ENCODE data around the gene SCAMP1. TPM values are rescaled to one million over a fixed set of nuclear protein-coding genes. Genes with fewer than 3 reads are reported as not detected.

SCAMP1 gene
- total RNA-seq, 1 experiment from 2014 or later: 43.8 TPM

DNA sequence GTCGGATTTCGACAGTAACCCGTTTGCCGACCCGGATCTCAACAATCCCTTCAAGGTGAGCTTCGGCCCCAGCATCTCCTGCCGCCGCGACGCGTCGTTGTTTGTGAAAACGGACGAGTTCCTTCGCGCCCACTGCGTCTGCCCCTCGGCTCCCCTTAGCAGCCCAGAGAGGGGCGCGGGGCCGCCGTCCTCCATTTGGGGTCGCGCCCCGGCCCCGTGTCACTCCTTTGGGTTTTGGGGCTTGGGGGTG is 182 bp downstream of the SCAMP1 start (continued):
- TF ChIP-seq, protein P1, sequence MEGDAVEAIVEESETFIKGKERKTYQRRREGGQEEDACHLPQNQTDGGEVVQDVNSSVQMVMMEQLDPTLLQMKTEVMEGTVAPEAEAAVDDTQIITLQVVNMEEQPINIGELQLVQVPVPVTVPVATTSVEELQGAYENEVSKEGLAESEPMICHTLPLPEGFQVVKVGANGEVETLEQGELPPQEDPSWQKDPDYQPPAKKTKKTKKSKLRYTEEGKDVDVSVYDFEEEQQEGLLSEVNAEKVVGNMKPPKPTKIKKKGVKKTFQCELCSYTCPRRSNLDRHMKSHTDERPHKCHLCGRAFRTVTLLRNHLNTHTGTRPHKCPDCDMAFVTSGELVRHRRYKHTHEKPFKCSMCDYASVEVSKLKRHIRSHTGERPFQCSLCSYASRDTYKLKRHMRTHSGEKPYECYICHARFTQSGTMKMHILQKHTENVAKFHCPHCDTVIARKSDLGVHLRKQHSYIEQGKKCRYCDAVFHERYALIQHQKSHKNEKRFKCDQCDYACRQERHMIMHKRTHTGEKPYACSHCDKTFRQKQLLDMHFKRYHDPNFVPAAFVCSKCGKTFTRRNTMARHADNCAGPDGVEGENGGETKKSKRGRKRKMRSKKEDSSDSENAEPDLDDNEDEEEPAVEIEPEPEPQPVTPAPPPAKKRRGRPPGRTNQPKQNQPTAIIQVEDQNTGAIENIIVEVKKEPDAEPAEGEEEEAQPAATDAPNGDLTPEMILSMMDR (IDR thresholded peaks at IDR 0.05): no peak
- TF ChIP-seq E2F1 (CRISPR knock-in tag; IDR thresholded peaks at IDR 0.05): no peak
- no peak for TF ChIP-seq NR2C2 (CRISPR knock-in tag; IDR thresholded peaks at IDR 0.05)
- TF ChIP-seq, protein P2, sequence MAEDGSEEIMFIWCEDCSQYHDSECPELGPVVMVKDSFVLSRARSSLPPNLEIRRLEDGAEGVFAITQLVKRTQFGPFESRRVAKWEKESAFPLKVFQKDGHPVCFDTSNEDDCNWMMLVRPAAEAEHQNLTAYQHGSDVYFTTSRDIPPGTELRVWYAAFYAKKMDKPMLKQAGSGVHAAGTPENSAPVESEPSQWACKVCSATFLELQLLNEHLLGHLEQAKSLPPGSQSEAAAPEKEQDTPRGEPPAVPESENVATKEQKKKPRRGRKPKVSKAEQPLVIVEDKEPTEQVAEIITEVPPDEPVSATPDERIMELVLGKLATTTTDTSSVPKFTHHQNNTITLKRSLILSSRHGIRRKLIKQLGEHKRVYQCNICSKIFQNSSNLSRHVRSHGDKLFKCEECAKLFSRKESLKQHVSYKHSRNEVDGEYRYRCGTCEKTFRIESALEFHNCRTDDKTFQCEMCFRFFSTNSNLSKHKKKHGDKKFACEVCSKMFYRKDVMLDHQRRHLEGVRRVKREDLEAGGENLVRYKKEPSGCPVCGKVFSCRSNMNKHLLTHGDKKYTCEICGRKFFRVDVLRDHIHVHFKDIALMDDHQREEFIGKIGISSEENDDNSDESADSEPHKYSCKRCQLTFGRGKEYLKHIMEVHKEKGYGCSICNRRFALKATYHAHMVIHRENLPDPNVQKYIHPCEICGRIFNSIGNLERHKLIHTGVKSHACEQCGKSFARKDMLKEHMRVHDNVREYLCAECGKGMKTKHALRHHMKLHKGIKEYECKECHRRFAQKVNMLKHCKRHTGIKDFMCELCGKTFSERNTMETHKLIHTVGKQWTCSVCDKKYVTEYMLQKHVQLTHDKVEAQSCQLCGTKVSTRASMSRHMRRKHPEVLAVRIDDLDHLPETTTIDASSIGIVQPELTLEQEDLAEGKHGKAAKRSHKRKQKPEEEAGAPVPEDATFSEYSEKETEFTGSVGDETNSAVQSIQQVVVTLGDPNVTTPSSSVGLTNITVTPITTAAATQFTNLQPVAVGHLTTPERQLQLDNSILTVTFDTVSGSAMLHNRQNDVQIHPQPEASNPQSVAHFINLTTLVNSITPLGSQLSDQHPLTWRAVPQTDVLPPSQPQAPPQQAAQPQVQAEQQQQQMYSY (CRISPR knock-in tag; IDR thresholded peaks at IDR 0.05): no peak
- TF ChIP-seq ATF1 (CRISPR knock-in tag; IDR thresholded peaks at IDR 0.05): no peak
- no peak for TF ChIP-seq KAT7 (CRISPR knock-in tag; IDR thresholded peaks at IDR 0.05; ENCODE audit: borderline replicate concordance)

DNA sequence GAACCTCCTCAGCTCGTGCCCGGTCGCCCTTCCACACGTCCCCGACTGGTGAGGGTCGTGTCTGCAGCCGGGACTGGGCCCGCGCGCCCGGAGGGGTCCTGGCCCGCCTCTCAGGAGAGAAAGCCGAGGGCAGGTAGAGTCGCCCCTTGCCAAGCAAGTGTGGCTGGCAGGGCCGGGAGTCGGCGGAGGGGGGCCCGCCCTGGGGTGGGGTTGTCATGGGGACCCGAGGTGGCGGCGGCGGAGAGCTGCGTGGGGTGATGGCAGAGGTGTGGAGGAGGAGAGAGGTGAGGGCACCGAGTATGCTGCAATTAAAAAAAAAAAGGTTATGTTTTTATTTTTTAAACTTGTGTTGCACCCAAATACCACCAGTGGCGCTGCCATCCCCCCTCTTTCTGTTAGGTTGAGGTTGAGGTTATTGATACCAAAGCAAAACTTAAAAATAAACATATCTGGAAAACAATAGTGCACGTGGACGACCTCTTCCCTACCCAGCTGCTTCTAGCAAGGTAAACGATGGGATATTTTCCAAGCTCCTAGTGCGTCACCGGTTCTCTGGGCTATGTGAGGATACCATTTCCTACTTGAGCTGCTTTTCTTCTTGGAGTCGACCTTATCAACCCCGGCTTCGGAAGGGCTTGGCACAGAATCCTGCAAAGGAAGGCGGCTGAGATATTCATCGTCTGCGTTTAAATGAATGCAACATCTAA is 660 bp downstream of the SCAMP1 start:
- CTCF ChIA-PET: interaction anchor here (1.1 to 3.9 kb wide), 4 partner anchors 29 to 92 kb away, joined by 3 to 22 read pairs (median 10); partner anchors contain the start of gene AP3B1
- 0 out of 2 replicates have a peak, but pooled peaks cover 5% of the 10 kb centered on the region for H3K36me3 Mint-ChIP-seq
- TF ChIP-seq, protein P1 (IDR thresholded peaks at IDR 0.05): no peak
- TF ChIP-seq ZNF423 (CRISPR knock-in tag; IDR thresholded peaks at IDR 0.05): 0 out of 2 replicates have a peak, but pooled peaks have one; percentile 14

GRCh38 chr5:78361631-78361993 is 1.2 kb downstream of the SCAMP1 start:
- Mint-ChIP-seq H3K36me3 (peaks cover 7% of the 10 kb centered on the region; the same call in 1 of the 2 replicates), H3K4me1 (peaks cover 29% of the 10 kb centered on the region), H3K27me3 (ENCODE audit: low read depth) (no peaks in the 10 kb centered on the region), H3K4me3 (peak overlapping the region; percentile 85), H3K9me3 (0 out of 2 replicates have a peak, but pooled peaks cover 3% of the 10 kb centered on the region), H3K27ac (peak overlapping the region; percentile 47; the same call in 1 of the 2 replicates)
- CTCF ChIA-PET: interaction anchor here (1.1 to 3.9 kb wide), 3 partner anchors 41 to 93 kb away, joined by 3 to 22 read pairs (median 17); partner anchors contain the start of gene AP3B1
- POLR2A ChIA-PET: interaction anchor here (1.9 kb wide), 1 partner anchor 67 kb away, joined by 12 read pairs; the partner anchor contains the start of gene AP3B1
- TF ChIP-seq JUN (CRISPR knock-in tag; IDR thresholded peaks at IDR 0.05) (no peak), CREM (CRISPR knock-in tag; IDR thresholded peaks at IDR 0.05) (no peak), TCF7 (CRISPR knock-in tag; IDR thresholded peaks at IDR 0.05; ENCODE audit: low read depth) (no peak), ETV6 (CRISPR knock-in tag; IDR thresholded peaks at IDR 0.05) (no peak), SMAD4 (CRISPR knock-in tag; IDR thresholded peaks at IDR 0.05) (no peak), PRRX2 (CRISPR knock-in tag; IDR thresholded peaks at IDR 0.05) (no peak), E2F1 (CRISPR knock-in tag; IDR thresholded peaks at IDR 0.05) (no peak), HMGA2 (CRISPR knock-in tag; IDR thresholded peaks at IDR 0.05) (no peak), NR1H2 (CRISPR knock-in tag; IDR thresholded peaks at IDR 0.05) (no peak), USF1 (CRISPR knock-in tag; IDR thresholded peaks at IDR 0.05) (no peak)
- TF ChIP-seq, protein P3, sequence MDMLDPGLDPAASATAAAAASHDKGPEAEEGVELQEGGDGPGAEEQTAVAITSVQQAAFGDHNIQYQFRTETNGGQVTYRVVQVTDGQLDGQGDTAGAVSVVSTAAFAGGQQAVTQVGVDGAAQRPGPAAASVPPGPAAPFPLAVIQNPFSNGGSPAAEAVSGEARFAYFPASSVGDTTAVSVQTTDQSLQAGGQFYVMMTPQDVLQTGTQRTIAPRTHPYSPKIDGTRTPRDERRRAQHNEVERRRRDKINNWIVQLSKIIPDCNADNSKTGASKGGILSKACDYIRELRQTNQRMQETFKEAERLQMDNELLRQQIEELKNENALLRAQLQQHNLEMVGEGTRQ (CRISPR knock-in tag; IDR thresholded peaks at IDR 0.05): no peak
- TF ChIP-seq, protein P4, sequence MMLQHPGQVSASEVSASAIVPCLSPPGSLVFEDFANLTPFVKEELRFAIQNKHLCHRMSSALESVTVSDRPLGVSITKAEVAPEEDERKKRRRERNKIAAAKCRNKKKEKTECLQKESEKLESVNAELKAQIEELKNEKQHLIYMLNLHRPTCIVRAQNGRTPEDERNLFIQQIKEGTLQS (CRISPR knock-in tag; conservative IDR thresholded peaks at IDR 0.05): no peak
- DNase-seq (ENCODE audit: low spot score) (no peak), ATAC-seq (no peak)

More for the DNA sequence above, 660 bp downstream of the SCAMP1 start:
- peaks cover 29% of the 10 kb centered on the region for H3K4me1 Mint-ChIP-seq
- peak; percentile 11 for ATAC-seq
- no peaks in the 10 kb centered on the region for H3K9me3 Mint-ChIP-seq
- POLR2A ChIA-PET: interaction anchor here (1.1 to 1.9 kb wide), 3 partner anchors 11 to 144 kb away, joined by 3 to 12 read pairs (median 3); partner anchors contain the start of gene AP3B1
- no peaks in the 10 kb centered on the region for H3K27me3 Mint-ChIP-seq (ENCODE audit: low read depth)
- peak overlapping the region; percentile 47; the same call in 1 of the 2 replicates for H3K27ac Mint-ChIP-seq
- DNase-seq (ENCODE audit: low spot score): no peak
- H3K4me3 Mint-ChIP-seq: peak overlapping the region; percentile 85

All from WTC11 (cell line).